CD4-positive, alpha-beta T cell treated with Interleukin-4 for 1 hour (primary cell): ENCODE measurements around the gene RBP5.
A peak's percentile ranks its signal among the peaks of the same experiment; 100 is the strongest.
"Not testable (repeated sequence)": the region's sequence is repeated elsewhere in the genome, so short reads cannot be mapped to it uniquely, and the experiment has no call there.

Experiments
- DNase-seq, 2 donors: peaks; one replicate each; pipeline ENCODE4 v3.0.0-alpha.2; 2020 to 2022

Gene RBP5

DNA sequence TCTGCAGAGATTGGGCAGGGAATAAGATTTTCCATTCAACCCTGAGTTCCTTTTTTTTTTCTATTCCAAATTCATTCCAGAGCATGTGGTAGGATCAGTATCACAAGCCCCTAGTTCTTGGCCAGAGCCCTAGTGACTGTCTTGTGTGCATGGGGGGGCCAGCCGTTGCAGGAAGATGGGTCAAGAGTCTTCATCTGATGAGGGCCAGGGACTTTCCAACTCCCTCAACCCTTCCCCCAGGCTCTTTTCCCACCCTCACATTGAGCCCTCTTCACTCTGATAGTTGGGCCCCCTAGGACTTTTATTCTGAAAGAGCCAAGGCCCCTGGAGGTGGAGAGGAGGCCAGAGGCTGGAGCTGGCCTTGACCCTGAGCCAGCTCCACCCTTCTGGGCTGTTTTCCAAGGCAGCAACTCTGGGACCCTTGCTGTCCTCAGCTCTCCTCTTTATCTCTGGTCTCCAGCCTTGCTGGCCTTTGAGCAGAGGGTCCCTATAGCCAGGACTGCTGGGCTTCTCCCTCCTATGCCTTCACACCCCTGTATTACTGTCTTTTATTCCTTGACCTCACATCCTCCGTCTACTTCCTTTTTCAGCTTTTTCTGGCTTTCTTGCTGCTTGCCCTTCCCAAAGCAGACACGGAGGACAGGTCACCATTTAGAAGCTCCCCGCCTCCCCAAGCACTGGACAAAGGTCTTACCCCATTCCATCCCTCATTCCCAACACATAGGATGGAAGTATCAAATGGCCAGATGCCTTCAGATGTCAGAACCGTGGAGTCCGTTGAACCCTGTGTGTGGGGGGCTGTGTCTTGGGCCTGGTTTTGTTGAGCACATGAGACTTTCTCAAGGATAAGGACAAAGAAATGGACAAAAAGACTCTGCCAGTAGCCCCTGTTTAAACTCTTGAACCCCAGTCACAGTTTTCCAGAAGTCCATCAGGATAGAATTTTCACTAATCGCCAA lies 5.6 kb downstream of the RBP5 start:
- DNase-seq, result no peak

- no peak for DNase-seq
Measured at GRCh38 chr12:7121324-7121723, 7.4 kb downstream of the RBP5 start.

DNA sequence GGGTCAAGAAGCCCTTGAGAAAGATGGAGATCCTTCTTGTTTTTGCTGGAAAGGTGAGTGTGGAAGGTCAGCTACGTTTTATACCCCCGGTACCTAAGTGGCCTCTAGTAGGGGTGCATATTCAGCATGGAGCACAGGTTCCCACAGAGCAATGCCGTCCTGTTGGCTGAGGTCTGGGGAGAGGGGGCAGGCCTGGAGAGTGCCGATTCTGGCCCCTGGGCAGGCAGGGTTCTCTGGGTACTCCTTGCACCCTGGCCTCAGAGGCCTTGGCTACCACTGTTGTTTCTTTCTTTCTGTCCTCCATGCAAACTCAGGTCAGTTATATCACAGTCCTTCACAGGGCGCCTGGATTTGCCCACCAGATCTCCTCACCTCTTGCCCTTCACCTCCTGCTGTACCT lies 8.5 kb downstream of the RBP5 start:
- no peak for DNase-seq

DNA sequence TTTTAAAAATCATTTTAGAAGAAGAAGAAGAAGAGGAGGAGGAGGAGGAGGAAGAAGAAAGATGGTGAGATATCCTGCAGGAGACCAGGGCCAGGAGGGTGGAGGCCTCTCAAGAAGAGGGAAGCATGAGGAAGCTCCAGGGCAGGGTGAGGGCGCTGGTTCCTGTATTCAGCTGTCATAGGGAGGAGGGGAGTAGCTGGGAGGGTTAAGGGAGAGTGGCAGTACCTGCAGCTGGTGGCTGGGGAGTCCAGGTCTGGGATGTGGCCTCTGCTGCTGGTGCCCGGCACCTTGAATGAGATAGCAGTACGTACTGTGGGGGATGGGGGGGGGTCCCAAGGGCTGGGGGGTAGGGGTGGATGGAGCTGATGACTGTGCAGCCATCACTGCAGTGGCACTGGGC lies 9.8 kb downstream of the RBP5 start:
- no peak for DNase-seq

GRCh38 chr12:7117670-7118069 lies 11.0 kb downstream of the RBP5 start:
- no peak for DNase-seq

DNA sequence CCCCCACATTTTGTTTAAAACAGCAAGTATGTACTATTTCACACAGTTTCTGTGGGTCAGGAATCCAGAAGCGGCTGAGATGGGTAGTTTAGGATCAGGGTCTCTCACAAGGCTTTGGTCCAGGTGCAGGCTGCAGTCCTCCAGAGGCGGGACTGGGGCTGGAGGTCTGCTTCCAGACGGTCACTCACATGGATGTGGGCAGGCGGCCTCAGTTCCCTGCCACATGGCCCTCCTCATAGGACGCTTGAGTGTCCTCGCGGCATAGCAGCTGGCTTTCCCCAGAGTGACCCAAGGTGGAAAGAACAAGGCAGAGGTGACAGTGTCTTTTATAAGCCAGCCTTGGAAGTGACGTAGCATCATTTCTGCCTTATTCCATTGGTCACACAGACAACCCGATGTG lies 11.8 kb downstream of the RBP5 start:
- DNase-seq, result no peak

GRCh38 chr12:7116196-7116595 lies 12.5 kb downstream of the RBP5 start:
- no peak for DNase-seq

DNA sequence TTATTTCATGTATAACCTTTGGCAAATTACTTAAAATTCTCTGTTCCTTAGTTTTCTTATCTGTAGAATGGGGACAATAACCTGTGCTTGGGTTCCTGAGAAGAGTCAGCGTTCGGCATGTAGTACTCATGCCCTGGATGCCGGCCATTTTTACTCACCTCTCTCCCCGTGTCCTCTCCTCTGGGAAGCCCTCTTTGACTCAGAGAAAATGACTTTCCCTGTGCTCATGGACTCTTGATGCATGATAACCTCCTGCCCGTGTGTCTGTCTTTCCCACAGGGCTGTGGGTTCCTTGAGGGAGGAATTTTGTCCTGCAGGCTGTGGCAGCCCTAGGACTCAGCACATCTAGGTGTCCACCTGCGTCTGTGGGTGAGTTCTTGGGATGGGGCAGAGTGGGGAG lies 13.8 kb downstream of the RBP5 start:
- no peak for DNase-seq

DNA sequence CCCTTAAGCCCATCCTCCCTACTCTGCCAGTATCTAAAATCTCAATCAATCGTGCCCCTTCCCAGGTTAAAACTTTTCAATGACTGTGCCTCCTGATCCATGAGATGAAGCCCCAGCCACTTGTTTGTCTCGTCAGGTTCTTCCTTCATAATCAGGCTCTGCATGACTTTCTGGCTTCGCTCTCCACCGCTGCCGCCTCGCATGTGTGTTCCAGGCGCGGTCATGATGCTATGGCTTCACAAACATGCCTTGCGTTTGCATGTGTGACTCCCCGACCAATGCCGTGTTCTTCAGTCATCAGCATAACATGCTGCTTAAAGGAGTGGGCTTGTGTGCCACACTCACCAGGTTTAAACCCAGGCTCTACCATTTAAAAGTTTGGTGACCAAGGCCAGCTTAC lies 14.7 kb downstream of the RBP5 start:
- DNase-seq, result no peak

DNA sequence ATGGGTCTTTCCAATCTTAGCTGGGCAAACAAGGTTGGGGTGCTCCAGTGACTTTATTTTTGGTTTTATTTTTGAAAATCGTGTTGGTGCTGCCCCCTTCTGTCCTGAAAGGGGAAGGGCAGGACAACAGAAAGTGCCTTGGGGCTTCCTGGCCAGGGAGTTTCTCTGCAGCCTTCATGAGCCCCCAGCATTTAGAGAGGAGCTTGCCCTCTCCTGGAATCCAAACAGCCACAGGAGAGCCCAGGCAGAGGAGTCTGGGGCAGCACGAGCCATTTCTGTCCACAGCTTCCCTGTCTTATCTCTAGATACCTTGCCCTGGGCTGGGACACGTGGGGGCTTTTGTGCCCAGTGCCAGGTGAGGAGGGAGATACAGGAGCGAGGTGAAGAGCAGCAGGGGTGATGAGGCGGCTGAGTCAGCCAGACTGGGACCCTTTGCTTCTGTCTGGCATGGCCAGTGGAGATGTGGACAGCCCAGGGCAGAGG lies 15.3 kb downstream of the RBP5 start:
- DNase-seq, result peak; percentile 49 to 74

- no peak for DNase-seq
Measured at GRCh38 chr12:7112041-7112440, 16.6 kb downstream of the RBP5 start.

DNA sequence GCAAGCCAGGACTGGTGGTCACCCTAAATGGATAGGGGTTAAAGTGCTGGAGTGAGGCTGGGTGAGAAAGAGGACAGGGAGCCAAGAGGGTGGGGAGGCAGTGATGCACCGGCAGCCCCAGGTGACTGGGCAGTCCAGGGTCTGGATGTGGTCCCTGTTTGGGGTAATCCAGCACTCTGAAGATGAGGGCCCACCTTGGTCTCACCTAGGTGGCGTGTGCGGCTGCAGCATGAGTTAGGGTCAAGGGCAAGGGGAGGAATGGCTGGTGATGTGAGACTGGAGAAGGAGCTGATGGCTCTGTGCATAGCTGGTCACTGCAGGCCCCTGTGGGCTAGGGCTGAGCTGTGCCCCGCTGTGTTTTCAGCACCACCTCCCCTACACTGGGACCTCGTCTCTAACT lies 18.0 kb downstream of the RBP5 start:
- no peak for DNase-seq

- no peak for DNase-seq
Measured at GRCh38 chr12:7109572-7109920, 19.1 kb downstream of the RBP5 start.

- DNase-seq, result peak; percentile 76 to 77
Measured at GRCh38 chr12:7108796-7109571, 19.7 kb downstream of the RBP5 start, which contains the start of gene C1RL. C1RL (minus strand) TSS chr12:7109214; CDS start chr12:7109180, 34 bp downstream.

- DNase-seq, result peak; percentile 67 to 76
Measured at GRCh38 chr12:7108003-7108795, 20.5 kb downstream of the RBP5 start.

GRCh38 chr12:7107636-7108002 lies 21.1 kb downstream of the RBP5 start:
- DNase-seq, result peak in 1 of 2 donors; percentile 8

- DNase-seq, result not testable (repeated sequence)
Measured at GRCh38 chr12:7107181-7107580, 21.5 kb downstream of the RBP5 start.

DNA sequence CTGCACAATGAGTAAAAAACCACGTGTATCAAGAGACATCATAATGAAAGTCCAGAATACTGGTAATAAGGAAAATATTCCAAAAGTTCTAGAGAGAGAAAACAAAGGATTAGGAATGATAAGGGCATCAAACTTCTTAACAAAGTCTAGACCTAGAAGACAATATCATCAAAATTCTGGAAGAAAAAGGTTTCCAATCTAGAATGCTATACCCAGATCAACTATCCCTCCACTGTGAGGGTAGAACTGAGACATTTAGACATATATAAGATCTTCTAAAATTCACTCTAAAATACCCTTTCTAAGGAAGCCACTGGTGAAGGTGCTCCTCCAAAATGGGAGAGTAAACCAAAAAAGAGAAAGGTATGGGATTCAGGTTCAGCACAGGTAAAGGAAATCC lies 22.6 kb downstream of the RBP5 start:
- DNase-seq, result no peak

GRCh38 chr12:7103837-7104584 lies 24.7 kb downstream of the RBP5 start:
- no peak for DNase-seq

DNA sequence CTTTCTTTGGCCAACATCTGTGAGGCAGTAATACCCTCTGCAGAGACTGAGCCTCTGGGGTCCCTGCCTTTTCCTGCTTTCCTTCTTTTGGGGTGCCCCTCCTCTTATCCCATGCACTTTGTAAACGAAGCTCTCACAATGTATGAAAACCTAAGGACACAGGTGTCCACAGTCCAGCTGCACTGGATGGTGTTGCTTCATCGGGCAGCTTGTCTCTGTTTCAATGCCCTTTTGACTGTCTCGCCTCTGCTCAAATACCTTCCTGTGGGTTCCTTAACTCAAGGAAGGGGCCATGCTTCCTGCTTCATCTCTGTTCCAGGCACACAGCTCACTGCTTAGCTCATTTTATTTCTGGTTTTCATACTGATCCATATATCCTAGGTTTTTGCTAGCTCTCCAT lies 26.1 kb downstream of the RBP5 start:
- no peak for DNase-seq

- DNase-seq, result no peak
Measured at GRCh38 chr12:7101694-7102131, 27.0 kb downstream of the RBP5 start.

DNA sequence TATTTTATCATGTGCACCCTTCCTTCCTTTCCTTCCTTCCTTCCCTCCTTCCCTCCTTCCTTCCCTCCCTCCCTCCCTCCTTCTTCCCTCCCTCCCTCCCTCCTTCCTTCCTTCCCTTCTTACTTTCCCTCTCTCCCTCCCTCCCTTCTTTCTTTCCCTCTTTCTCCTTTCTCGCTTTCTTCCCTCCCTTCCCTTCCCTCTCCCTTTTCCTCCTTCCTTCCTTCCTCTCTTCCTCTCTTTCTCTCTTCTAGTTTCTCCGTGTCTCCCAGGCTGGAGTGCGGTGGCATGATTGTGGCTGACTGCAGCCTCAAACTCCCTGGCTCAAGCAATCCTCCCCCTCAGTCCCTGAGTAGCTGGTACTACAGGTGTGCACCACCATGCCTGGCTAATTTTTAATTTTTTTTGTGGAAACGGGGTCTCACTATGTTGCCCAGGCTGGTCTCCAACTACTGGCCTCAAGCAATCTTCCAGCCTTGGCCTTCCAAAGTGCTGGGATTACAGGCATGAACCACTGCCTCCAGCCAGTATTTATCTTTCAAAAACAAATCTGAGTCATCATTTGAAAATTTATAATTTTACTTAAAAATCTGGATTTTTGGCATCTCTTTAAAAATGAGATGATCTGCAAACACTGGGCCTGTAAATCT lies 27.5 kb downstream of the RBP5 start:
- DNase-seq, result no peak
